Fibroblast of lung (primary cell): ENCODE data around the gene SMKR1. TPM values are rescaled to one million over a fixed set of nuclear protein-coding genes. Genes with fewer than 3 reads are reported as not detected.

Source experiments
- DNase-seq, 2 donors: peaks; one replicate each; pipeline versions ENCODE4 v3.0.0 to v3.0.0-alpha.2; 2010; ENCODE audit warnings: low read depth in 2 of 2
- H2AFZ ChIP-seq: 2 replicates; pipeline ENCODE4 v1.5.1; 2012; ENCODE audit warnings: low read length, control low read depth, inconsistent platforms
- H3K27ac ChIP-seq: 2 replicates; pipeline ENCODE4 v1.5.1; 2011; ENCODE audit warnings: low read length, control low read depth; ENCODE audit not compliant: insufficient read depth
- H3K27me3 ChIP-seq: 2 replicates; pipeline ENCODE4 v1.5.1; 2011; ENCODE audit warnings: mild to moderate bottlenecking, low read length; ENCODE audit not compliant: control insufficient read depth, insufficient read depth
- H3K36me3 ChIP-seq: 2 replicates; pipeline ENCODE4 v1.5.1; 2011; ENCODE audit warnings: low read length; ENCODE audit not compliant: control insufficient read depth, insufficient read depth
- H3K4me1 ChIP-seq: 2 replicates; pipeline ENCODE4 v1.5.1; 2011; ENCODE audit warnings: low read length; ENCODE audit not compliant: control insufficient read depth, insufficient read depth; ENCODE audit errors: extremely low read depth
- H3K4me2 ChIP-seq: 2 replicates; pipeline ENCODE4 v1.5.1; 2011; ENCODE audit warnings: low read length, control low read depth; ENCODE audit not compliant: insufficient read depth; ENCODE audit errors: extremely low read depth
- H3K4me3 ChIP-seq, 4 experiments: fragments of 200-600 bp in 1 of 4; sonication (generic) in 1 of 4; replicated peaks in 1 of 4; 2 replicates each; pipeline ENCODE4 v1.5.1; 2011 to 2016; ENCODE audit warnings: low read length in 4 of 4, low read depth in 3 of 4, mild to moderate bottlenecking in 3 of 4, control low read depth in 2 of 4, inconsistent platforms in 1 of 4, mixed read lengths in 1 of 4; ENCODE audit not compliant: insufficient read depth in 1 of 4; ENCODE audit errors: control extremely low read depth in 1 of 4
- H3K79me2 ChIP-seq: 2 replicates; pipeline ENCODE4 v1.5.1; 2012; ENCODE audit warnings: mild to moderate bottlenecking, low read length, inconsistent platforms; ENCODE audit not compliant: control insufficient read depth, insufficient read depth
- H3K9ac ChIP-seq: 2 replicates; pipeline ENCODE4 v1.5.1; 2011; ENCODE audit warnings: mild to moderate bottlenecking, low read length, control low read depth; ENCODE audit not compliant: insufficient read depth
- H3K9me3 ChIP-seq: 2 replicates; pipeline ENCODE4 v1.5.1; 2012; ENCODE audit warnings: low read depth, low read length; ENCODE audit not compliant: control insufficient read depth, insufficient read depth
- H4K20me1 ChIP-seq: 2 replicates; pipeline ENCODE4 v1.5.1; 2011; ENCODE audit warnings: low read length; ENCODE audit not compliant: control insufficient read depth, insufficient read depth; ENCODE audit errors: extremely low read depth
- CTCF ChIP-seq, 2 donors: IDR thresholded peaks in 1 of 2; conservative IDR thresholded peaks in 1 of 2; 1 replicate in 1 of 2; 2 replicates in 1 of 2; pipeline ENCODE4 v1.5.1; 2011 to 2012; ENCODE audit warnings: low read length in 2 of 2, control low read depth in 1 of 2, inconsistent platforms in 1 of 2, low read depth in 1 of 2, mild to moderate bottlenecking in 1 of 2
- EZH2 ChIP-seq: IDR thresholded peaks from 2 replicates; pipeline ENCODE4 v1.5.1; 2012; ENCODE audit warnings: low read length, control low read depth, mild to moderate bottlenecking; ENCODE audit errors: missing control alignments
- polyA plus RNA-seq, 2 donors: library from polyadenylated mRNA; depleted of rRNA in 1 of 2; stranded (reverse) in 1 of 2; unstranded in 1 of 2; fragments of >200 nt; gene quantifications; 2 replicates each; pipeline ENCODE4 v1.2.1, GENCODE V29; 2011 to 2012; ENCODE audit warnings: missing spikeins in 1 of 2
- total RNA-seq: library from RNA; depleted of rRNA; stranded (reverse); fragments of >200 nt; gene quantifications from 2 replicates; pipeline ENCODE4 v1.2.1, GENCODE V29; 2014

SMKR1 gene
- total and polyA plus RNA-seq, 2 donors (not counting 1 experiment from before 2014, with no cell fraction given), result 0.49 to 3.5 TPM

DNA sequence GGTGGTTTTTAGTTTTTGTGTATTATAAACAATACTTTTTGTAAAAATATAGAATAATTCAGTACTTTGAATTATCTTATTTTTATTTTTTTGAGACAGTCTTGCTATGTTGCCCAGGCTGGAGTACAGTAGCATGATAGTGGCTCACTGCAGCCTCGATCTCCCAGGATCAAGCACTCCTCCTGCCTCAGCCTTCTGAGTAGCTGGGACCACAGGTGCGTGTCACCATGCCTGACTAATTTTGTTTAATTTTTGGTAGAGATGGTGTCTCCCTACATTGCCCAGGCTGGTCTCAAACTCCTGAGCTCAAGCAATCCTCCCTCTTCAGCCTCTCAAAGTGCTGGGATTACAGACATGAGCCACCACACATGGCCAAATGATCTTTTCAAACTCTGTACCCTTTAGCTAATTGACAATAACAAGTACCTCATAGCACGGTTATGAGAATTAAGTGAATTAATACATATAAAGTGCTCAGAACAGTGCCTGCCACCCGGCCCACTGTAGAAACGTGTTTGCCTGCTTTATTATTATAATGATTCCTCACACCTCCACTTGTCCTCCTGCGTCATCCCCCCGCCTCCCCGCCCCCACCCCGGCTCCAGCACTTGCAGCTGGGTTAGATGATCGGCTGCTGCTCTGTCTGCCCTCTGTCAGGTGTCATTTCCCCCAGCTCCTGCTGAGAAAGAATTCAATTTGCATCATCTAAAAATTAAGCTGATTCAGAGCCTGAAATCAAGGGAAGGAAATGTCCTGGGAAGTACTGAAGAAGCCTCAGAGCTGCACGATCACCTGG lies 55.6 kb downstream of the SMKR1 start:
- no peaks in the 10 kb centered on the region for H3K36me3 ChIP-seq

GRCh38 chr7:129559564-129559963 lies 57.2 kb downstream of the SMKR1 start:
- no peak overlapping the region for H3K4me3 ChIP-seq
- H4K20me1 ChIP-seq, result no peaks in the 10 kb centered on the region
- no peak for DNase-seq

More for the DNA sequence above, 55.6 kb downstream of the SMKR1 start:
- no peaks in the 10 kb centered on the region for H3K79me2 ChIP-seq
- no peaks in the 10 kb centered on the region for H3K27me3 ChIP-seq
- H2AFZ ChIP-seq, result no peak overlapping the region
- H3K4me3 ChIP-seq, result no peak overlapping the region
- no peaks in the 10 kb centered on the region for H3K4me1 ChIP-seq
- TF ChIP-seq EZH2, result no peak
- TF ChIP-seq CTCF (conservative IDR thresholded peaks at IDR 0.05 in 1 of 2, IDR thresholded peaks at IDR 0.05 in 1 of 2; ENCODE audit: low read depth in 1 of 2, low read length in 2 of 2), result no peak
- no peak for DNase-seq
- H3K4me2 ChIP-seq, result no peak overlapping the region
- no peak overlapping the region for H3K9ac ChIP-seq
- no peaks in the 10 kb centered on the region for H3K9me3 ChIP-seq
- H4K20me1 ChIP-seq, result no peaks in the 10 kb centered on the region
- H3K27ac ChIP-seq, result no peak overlapping the region

GRCh38 chr7:129560831-129561230 lies 58.5 kb downstream of the SMKR1 start:
- DNase-seq, result no peak
- Histone ChIP-seq H3K9me3 (no peaks in the 10 kb centered on the region), H3K4me3 (no peak overlapping the region), H3K4me1 (no peaks in the 10 kb centered on the region), H3K9ac (no peak overlapping the region), H4K20me1 (no peaks in the 10 kb centered on the region), H3K27ac (no peak overlapping the region), H2AFZ (no peak overlapping the region), H3K79me2 (no peaks in the 10 kb centered on the region), H3K27me3 (no peaks in the 10 kb centered on the region), H3K4me2 (no peak overlapping the region), H3K36me3 (no peaks in the 10 kb centered on the region)
- TF ChIP-seq CTCF (conservative IDR thresholded peaks at IDR 0.05 in 1 of 2, IDR thresholded peaks at IDR 0.05 in 1 of 2; ENCODE audit: low read depth in 1 of 2, low read length in 2 of 2) (no peak), EZH2 (no peak)

More at GRCh38 chr7:129559564-129559963, 57.2 kb downstream of the SMKR1 start:
- Histone ChIP-seq H3K27me3 (no peaks in the 10 kb centered on the region), H3K27ac (no peak overlapping the region), H3K79me2 (no peaks in the 10 kb centered on the region), H3K9ac (no peak overlapping the region), H3K4me1 (no peaks in the 10 kb centered on the region), H3K36me3 (no peaks in the 10 kb centered on the region), H3K9me3 (no peaks in the 10 kb centered on the region), H2AFZ (no peak overlapping the region), H3K4me2 (no peak overlapping the region)
- TF ChIP-seq EZH2, result no peak
- no peak for TF ChIP-seq CTCF (conservative IDR thresholded peaks at IDR 0.05 in 1 of 2, IDR thresholded peaks at IDR 0.05 in 1 of 2; ENCODE audit: low read depth in 1 of 2, low read length in 2 of 2)
